Measurements from ENCODE around the gene OR6C1.
"Not testable (repeated sequence)": the region's sequence is repeated elsewhere in the genome, so short reads cannot be mapped to it uniquely, and the experiment has no call there.

OR6C1 gene

GRCh38 chr12:55314043-55314442 is at the start of gene OR6C1:
Gene OR6C1 (plus strand): TSS chr12:55314343. CDS start chr12:55320600, 6,257 bp downstream.
- DNase-seq (ENCODE audit: low spot score) = no peak

- no peak for DNase-seq (ENCODE audit: low spot score)
Measured at GRCh38 chr12:55280991-55281390, 33.2 kb upstream of the OR6C1 start.

- no peak for DNase-seq (ENCODE audit: low spot score)
Measured at GRCh38 chr12:55289999-55290398, 24.1 kb upstream of the OR6C1 start.

- DNase-seq (ENCODE audit: low spot score) = no peak
Measured at GRCh38 chr12:55296469-55296868, 17.7 kb upstream of the OR6C1 start, which contains the start of gene OR6C6. Gene OR6C6 (minus strand): TSS chr12:55296569. CDS start chr12:55295232, 1,337 bp downstream.

- no peak for DNase-seq (ENCODE audit: low spot score)
Measured at GRCh38 chr12:55320201-55320600, 6.1 kb downstream of the OR6C1 start.

GRCh38 chr12:55325801-55326200 is 11.7 kb downstream of the OR6C1 start:
- not testable (repeated sequence) for DNase-seq (ENCODE audit: low spot score)

GRCh38 chr12:55330446-55330845 is 16.3 kb downstream of the OR6C1 start, which contains the start of gene OR6C3:
Gene OR6C3 (plus strand): TSS chr12:55330746. CDS start chr12:55331701, 955 bp downstream.
- no peak for DNase-seq (ENCODE audit: low spot score)

GRCh38 chr12:55336002-55336401 is 21.9 kb downstream of the OR6C1 start:
- no peak for DNase-seq (ENCODE audit: low spot score)

- not testable (repeated sequence) for DNase-seq (ENCODE audit: low spot score)
Measured at GRCh38 chr12:55355338-55355737, 41.2 kb downstream of the OR6C1 start.

- no peak for DNase-seq (ENCODE audit: low spot score)
Measured at GRCh38 chr12:55362675-55363074, 48.5 kb downstream of the OR6C1 start, which contains the start of gene OR6C75. Gene OR6C75 (plus strand): TSS chr12:55362975. CDS start chr12:55365111, 2,136 bp downstream.

- DNase-seq (ENCODE audit: low spot score) = no peak
Measured at GRCh38 chr12:55365086-55365485, 50.9 kb downstream of the OR6C1 start.

Measured in HuH-7.5 (cell line).